ENCODE data around the gene NUDT2.

Gene NUDT2

GRCh38 chr9:34370970-34371880 lies 41.9 kb downstream of the NUDT2 start:
- no peak for DNase-seq

- DNase-seq = no peak
Observed at GRCh38 chr9:34371886-34372466, 42.6 kb downstream of the NUDT2 start.

- DNase-seq = no peak
Observed at GRCh38 chr9:34372467-34373011, 43.2 kb downstream of the NUDT2 start.

GRCh38 chr9:34373749-34374148 lies 44.4 kb downstream of the NUDT2 start:
- no peak for DNase-seq

GRCh38 chr9:34374339-34374738 lies 45.0 kb downstream of the NUDT2 start:
- DNase-seq = no peak

- no peak for DNase-seq
Observed at GRCh38 chr9:34374905-34375552, 45.7 kb downstream of the NUDT2 start.

GRCh38 chr9:34375901-34376595 lies 46.7 kb downstream of the NUDT2 start:
- peak in 1 of 3 donors; percentile 16 for DNase-seq

- DNase-seq = peak; percentile 92 to 96 (median 93)
Observed at GRCh38 chr9:34376596-34377403, 47.4 kb downstream of the NUDT2 start, which contains the start of gene MYORG. Gene MYORG, minus strand, starts transcription at chr9:34376898. Its CDS starts 3,955 bp downstream, at chr9:34372943.

GRCh38 chr9:34377404-34377746 lies 48.0 kb downstream of the NUDT2 start:
- DNase-seq = peak in 1 of 3 donors; percentile 22

- DNase-seq = no peak
Observed at GRCh38 chr9:34378376-34379060, 49.1 kb downstream of the NUDT2 start.

GRCh38 chr9:34379334-34380033 lies 50.1 kb downstream of the NUDT2 start:
- DNase-seq = peak; percentile 85 to 91 (median 89)

GRCh38 chr9:34380034-34380510 lies 50.7 kb downstream of the NUDT2 start:
- DNase-seq = no peak

GRCh38 chr9:34380511-34381315 lies 51.3 kb downstream of the NUDT2 start:
- peak; percentile 75 to 91 (median 85) for DNase-seq

GRCh38 chr9:34381323-34381722 lies 52.0 kb downstream of the NUDT2 start:
- no peak for DNase-seq

- no peak for DNase-seq
Observed at GRCh38 chr9:34382054-34382453, 52.7 kb downstream of the NUDT2 start.

- no peak for DNase-seq
Observed at GRCh38 chr9:34382879-34383278, 53.5 kb downstream of the NUDT2 start.

GRCh38 chr9:34383904-34384303 lies 54.5 kb downstream of the NUDT2 start:
- DNase-seq = no peak

GRCh38 chr9:34384368-34385165 lies 55.2 kb downstream of the NUDT2 start:
- DNase-seq = peak in 2 of 3 donors; percentile 17 to 23
